Measurements from ENCODE around the gene SNRNP48. TPM values are rescaled to one million over a fixed set of nuclear protein-coding genes. Genes with fewer than 3 reads are reported as not detected.

Gene SNRNP48
- total RNA-seq, 4 donors from 2014 or later: 11.2 to 28.8 (median 20.1) TPM

DNA sequence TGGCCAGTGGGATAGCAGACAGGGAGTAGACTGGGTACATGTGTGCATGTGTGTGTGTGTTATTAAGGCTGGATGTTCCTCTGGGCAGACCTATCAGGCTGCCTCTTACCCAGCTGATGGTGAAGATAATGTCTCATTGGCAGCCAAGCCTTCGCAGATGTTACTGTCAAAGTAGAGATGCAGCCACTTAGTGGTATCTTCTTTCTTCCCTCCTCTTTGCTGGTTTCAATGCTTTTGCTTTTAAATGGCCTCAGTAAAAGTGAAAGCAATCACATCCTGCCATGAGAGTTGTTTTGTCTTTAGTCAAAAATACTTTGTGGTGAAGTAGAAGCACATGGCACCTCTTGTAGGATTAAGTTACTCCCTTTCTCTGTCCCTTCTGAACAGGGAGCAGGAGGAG is 57.5 kb downstream of the SNRNP48 start:
- Histone ChIP-seq H3K9me3 (no peaks in the 10 kb centered on the region), H3K4me1 (no peaks in the 10 kb centered on the region), H3K27me3 (no peaks in the 10 kb centered on the region), H3K36me3 (no peaks in the 10 kb centered on the region), H3K27ac (no peak overlapping the region), H3K4me3 (replicated peaks in 1 of 3) (no peak overlapping the region)
- intact Hi-C loops (cut with DNase I): no loop called here
- TF ChIP-seq, protein P1, sequence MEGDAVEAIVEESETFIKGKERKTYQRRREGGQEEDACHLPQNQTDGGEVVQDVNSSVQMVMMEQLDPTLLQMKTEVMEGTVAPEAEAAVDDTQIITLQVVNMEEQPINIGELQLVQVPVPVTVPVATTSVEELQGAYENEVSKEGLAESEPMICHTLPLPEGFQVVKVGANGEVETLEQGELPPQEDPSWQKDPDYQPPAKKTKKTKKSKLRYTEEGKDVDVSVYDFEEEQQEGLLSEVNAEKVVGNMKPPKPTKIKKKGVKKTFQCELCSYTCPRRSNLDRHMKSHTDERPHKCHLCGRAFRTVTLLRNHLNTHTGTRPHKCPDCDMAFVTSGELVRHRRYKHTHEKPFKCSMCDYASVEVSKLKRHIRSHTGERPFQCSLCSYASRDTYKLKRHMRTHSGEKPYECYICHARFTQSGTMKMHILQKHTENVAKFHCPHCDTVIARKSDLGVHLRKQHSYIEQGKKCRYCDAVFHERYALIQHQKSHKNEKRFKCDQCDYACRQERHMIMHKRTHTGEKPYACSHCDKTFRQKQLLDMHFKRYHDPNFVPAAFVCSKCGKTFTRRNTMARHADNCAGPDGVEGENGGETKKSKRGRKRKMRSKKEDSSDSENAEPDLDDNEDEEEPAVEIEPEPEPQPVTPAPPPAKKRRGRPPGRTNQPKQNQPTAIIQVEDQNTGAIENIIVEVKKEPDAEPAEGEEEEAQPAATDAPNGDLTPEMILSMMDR (IDR thresholded peaks at IDR 0.05): no peak
- no peak for TF ChIP-seq POLR2A (IDR thresholded peaks at IDR 0.05)
- 83 to 91% methylated on average over 1 of the region's 1 CpG for WGBS, 2 donors
- DNase-seq: no peak

DNA sequence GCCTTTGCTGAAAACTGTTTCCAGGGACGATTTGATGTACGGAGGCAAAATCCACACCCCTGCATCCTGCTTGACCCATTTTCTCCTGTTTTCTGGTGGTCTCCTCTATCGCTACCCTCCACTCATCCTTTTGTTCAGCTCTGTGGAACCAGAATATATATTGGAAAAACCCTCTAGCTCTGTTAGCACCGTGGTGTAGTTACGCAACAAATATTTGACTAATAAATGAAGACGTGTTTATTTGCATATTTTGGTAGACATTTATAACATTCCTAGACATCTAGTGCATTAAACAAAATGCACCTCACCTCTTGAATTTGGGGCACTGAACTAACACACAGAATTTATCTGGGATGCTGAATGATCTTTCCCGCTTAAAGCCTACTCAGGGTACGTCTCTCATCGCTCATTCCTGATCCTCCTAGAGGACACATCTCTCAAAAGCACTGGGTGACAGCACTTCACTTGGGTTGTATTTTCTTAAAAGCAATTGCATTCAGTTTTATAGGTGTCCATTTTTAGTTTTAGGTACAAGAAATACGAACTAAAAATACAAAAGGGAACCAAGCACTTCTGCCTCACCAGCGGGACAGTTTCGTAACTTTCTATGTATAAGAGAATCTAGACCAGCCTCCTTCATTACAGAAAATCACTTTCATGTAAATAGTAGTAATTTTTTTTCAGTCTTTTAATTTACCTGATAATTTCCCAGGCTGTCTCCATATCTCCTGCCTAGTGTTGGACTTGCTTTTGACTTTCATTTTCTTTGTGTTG is 59.2 kb downstream of the SNRNP48 start:
- H3K27me3 ChIP-seq: no peaks in the 10 kb centered on the region
- no peaks in the 10 kb centered on the region for H3K9me3 ChIP-seq
- TF ChIP-seq POLR2A (IDR thresholded peaks at IDR 0.05): no peak
- TF ChIP-seq, protein P1 (IDR thresholded peaks at IDR 0.05): no peak
- no peaks in the 10 kb centered on the region for H3K36me3 ChIP-seq
- 88% methylated on average over 12 of the region's 12 CpGs for WGBS, 2 donors
- intact Hi-C loops (cut with DNase I): no loop called here
- no peak overlapping the region for H3K4me3 ChIP-seq (replicated peaks in 1 of 3)
- no peak for DNase-seq
- H3K4me1 ChIP-seq: no peaks in the 10 kb centered on the region
- H3K27ac ChIP-seq: no peak overlapping the region

DNA sequence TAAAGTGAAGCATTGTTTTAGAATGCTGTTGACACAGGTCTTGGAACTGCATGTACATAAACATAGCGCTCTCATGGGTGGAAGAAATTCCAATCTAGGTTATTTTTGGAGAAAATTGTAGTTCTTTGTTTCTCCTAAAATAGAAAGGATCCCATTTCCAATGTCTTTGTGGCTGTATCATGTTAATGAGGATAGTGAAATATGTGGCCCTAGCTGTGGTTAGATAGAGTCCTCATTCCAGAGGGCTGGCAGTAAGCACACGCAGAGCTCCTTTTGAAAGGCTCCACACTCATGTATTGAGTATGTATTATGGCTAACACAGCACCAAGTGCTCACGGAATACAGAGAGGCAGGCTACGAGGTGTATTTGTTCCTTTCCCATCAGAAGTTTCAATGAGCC is 60.9 kb downstream of the SNRNP48 start:
- no peaks in the 10 kb centered on the region for H3K36me3 ChIP-seq

DNA sequence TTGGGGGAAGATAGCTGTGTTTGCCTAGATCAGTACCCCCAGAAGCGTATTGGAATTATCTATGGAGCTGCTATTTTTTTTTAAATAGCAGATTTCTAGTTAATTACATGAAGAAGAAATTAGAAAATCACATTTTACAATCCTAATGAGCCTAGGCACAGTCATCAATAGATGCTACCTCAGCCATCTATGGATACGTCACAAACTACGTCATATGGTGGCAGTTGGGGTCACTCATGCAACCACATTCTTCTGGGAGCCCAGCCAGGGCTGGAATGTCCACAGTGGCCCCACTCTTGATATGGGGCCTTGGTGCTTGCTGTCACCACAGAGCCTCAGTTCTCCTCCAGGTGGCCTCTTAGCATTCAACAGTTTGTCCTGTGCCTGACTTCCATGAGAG is 63.0 kb downstream of the SNRNP48 start:
- H3K27ac ChIP-seq: no peak overlapping the region
- TF ChIP-seq, protein P1 (IDR thresholded peaks at IDR 0.05): no peak
- TF ChIP-seq POLR2A (IDR thresholded peaks at IDR 0.05): no peak
- H3K4me1 ChIP-seq: no peaks in the 10 kb centered on the region
- no peak for DNase-seq
- H3K9me3 ChIP-seq: no peaks in the 10 kb centered on the region
- no peak overlapping the region for H3K4me3 ChIP-seq (replicated peaks in 1 of 3)
- intact Hi-C loops (cut with DNase I): no loop called here
- no peaks in the 10 kb centered on the region for H3K27me3 ChIP-seq
- no peaks in the 10 kb centered on the region for H3K36me3 ChIP-seq
- 96 to 99% methylated on average over 3 of the region's 3 CpGs for WGBS, 2 donors

More for the DNA sequence above, 60.9 kb downstream of the SNRNP48 start:
- no peak for TF ChIP-seq POLR2A (IDR thresholded peaks at IDR 0.05)
- no peaks in the 10 kb centered on the region for H3K27me3 ChIP-seq
- 83 to 90% methylated on average over 4 of the region's 4 CpGs for WGBS, 2 donors
- no peaks in the 10 kb centered on the region for H3K4me1 ChIP-seq
- H3K9me3 ChIP-seq: no peaks in the 10 kb centered on the region
- DNase-seq: no peak
- no peak overlapping the region for H3K4me3 ChIP-seq (replicated peaks in 1 of 3)
- intact Hi-C loops (cut with DNase I): no loop called here
- no peak overlapping the region for H3K27ac ChIP-seq

DNA sequence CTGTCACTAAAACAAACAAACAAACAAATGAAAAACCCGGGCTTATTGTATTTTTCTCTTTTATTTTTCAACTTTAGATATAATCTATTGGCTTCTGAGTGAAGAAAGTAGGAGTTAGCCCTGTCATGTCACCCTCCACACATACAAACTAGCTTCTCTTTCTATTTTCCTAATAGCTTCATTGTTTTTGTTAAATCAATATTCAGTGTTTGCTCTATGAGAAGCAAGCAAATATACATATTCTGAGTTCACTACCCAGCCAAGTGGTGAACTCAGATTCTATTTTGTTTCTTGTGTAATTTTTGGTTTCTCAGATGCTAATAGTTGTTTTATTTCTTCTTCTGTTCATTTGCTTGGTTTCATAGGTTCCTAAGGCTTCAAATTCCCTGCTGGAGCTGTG is 66.4 kb downstream of the SNRNP48 start:
- Histone ChIP-seq H3K27ac (no peak overlapping the region), H3K4me1 (no peaks in the 10 kb centered on the region), H3K9me3 (no peaks in the 10 kb centered on the region), H3K27me3 (no peaks in the 10 kb centered on the region), H3K4me3 (replicated peaks in 1 of 3) (no peak overlapping the region), H3K36me3 (no peaks in the 10 kb centered on the region)
- 60 to 80% methylated on average over 1 of the region's 1 CpG for WGBS, 2 donors
- DNase-seq: no peak
- intact Hi-C loops (cut with DNase I): no loop called here
- TF ChIP-seq, protein P1 (IDR thresholded peaks at IDR 0.05): no peak
- TF ChIP-seq POLR2A (IDR thresholded peaks at IDR 0.05): no peak

Data from thyroid gland (tissue), 4 donors.